ENCODE data around the gene DRC7. TPM values are rescaled to one million over a fixed set of nuclear protein-coding genes. Genes with fewer than 3 reads are reported as not detected.

Gene DRC7
- polyA plus RNA-seq, 3 donors from 2014 or later: not detected

DNA sequence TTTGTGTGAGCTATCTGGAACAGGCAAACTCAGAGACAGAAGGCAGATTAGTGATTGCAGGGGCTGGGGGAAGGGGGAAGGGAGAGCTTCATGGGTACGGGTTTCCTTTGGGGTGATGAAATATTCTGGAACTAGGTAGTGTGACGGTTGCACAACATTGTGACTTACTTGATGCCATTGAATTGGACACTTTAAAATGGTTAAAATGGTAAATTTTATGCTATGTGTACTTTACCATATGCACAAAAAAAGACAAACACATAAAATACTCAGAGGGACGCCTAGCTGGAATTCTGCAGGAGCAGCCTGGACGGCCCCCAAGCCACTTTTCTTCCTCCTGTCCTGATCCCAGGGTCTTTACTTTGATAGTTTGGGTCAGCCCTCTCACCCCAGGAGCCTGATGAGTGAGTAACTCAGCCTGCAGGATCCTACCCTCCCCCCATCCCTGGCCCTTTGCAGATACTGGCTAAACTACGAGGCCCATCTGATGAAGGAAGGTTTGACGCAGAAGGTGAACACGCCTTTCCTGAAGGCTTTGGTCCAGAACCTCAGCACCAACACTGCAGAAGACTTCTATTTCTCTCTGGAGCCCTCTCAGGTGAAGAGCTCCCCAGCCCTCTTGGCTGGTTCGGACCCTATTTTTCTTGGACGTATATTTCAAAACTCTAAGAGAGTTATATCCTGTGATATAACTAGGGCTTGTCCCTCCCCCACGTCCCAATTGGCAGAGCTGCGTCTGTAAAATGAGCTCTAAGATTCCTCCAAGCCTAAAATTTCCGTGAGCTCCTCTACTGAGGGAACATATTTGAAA lies 18.7 kb upstream of the DRC7 start:
- Mint-ChIP-seq H3K36me3 (no peaks in the 10 kb centered on the region), H3K27me3 (ENCODE audit: low read depth in 3 of 3) (peaks cover 0 to 3% (median 0%) of the 10 kb centered on the region in 3 donors), H3K9me3 (peaks cover 0 to 2% (median 0%) of the 10 kb centered on the region in 6 donors), H3K4me3 (no peak overlapping the region), H3K4me1 (peaks cover 2 to 3% of the 10 kb centered on the region in 2 donors), H3K27ac (no peak overlapping the region)
- DNase-seq: no peak

- peak overlapping the region in 4 of 6 donors; percentile 46 to 80 (median 64) for H3K27ac Mint-ChIP-seq
- DNase-seq: no peak
- H3K4me3 Mint-ChIP-seq: no peak overlapping the region
- peaks cover 0 to 2% of the 10 kb centered on the region in 2 donors for H3K4me1 Mint-ChIP-seq
- H3K27me3 Mint-ChIP-seq (ENCODE audit: low read depth in 3 of 3): peaks cover 0 to 2% (median 0%) of the 10 kb centered on the region in 3 donors
- peaks cover 0 to 2% (median 0%) of the 10 kb centered on the region in 6 donors for H3K9me3 Mint-ChIP-seq
- no peaks in the 10 kb centered on the region for H3K36me3 Mint-ChIP-seq
Observed at GRCh38 chr16:57676553-57677085, 18.0 kb upstream of the DRC7 start.

DNA sequence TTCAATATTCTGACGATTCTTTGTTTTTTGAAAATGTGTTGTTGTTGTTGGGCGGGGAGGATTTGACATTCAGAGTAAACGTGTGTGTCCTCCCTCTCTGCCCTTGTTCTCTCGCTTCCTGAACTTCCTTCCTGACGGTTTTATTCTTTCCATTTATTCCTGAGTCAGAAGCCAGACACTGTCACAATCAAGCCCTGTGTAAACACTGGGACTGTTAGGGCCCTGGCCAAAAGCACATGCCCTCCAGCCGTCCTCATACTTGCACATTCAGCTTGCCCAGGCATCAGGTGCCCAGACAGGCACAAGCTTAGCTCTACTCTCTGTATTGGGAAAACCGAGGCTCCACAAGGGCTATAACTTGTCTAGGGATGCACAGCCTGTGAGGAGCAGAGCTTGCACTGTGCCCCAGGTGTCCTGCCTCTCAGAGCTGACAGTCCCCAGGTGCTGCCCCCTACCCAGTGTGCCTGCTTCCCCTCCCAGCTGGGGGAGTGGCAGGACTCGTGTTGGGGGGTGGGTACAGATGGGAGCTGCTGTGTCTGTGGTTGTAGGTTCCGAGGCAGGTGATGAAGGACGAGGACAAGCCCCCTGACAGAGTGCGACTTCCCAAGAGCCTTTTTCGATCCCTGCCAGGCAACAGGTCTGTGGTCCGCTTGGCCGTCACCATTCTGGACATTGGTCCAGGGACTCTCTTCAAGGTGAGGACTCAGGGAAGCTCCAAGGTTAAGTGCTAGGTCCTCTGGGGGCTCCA lies 16.8 kb upstream of the DRC7 start:
- peaks cover 0 to 2% (median 0%) of the 10 kb centered on the region in 6 donors for H3K9me3 Mint-ChIP-seq
- no peaks in the 10 kb centered on the region for H3K36me3 Mint-ChIP-seq
- no peak overlapping the region for H3K4me3 Mint-ChIP-seq
- H3K27ac Mint-ChIP-seq: peak overlapping the region in 2 of 6 donors; percentile 12 to 53
- peaks cover 0 to 2% of the 10 kb centered on the region in 2 donors for H3K4me1 Mint-ChIP-seq
- peaks cover 0 to 2% (median 0%) of the 10 kb centered on the region in 3 donors for H3K27me3 Mint-ChIP-seq (ENCODE audit: low read depth in 3 of 3)
- no peak for DNase-seq

DNA sequence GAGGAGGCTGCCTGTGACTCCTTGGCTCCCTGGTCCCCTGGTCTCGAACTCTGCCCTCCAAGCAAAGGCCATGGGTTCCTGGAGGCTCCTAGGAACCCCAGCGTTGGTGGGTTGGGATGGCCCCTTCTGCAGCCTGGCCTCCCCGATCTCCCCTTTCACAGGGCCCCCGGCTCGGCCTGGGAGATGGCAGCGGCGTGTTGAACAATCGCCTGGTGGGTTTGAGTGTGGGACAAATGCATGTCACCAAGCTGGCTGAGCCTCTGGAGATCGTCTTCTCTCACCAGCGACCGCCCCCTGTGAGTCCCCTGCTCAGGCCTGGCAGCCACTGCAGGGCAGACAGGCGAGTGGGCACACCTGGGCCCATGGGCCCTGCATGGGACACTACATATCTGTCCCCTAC lies 15.6 kb upstream of the DRC7 start:
- H3K27ac Mint-ChIP-seq: peak overlapping the region in 1 of 6 donors; percentile 22
- no peaks in the 10 kb centered on the region for H3K36me3 Mint-ChIP-seq
- peaks cover 0 to 1% (median under 1%) of the 10 kb centered on the region in 3 donors for H3K27me3 Mint-ChIP-seq (ENCODE audit: low read depth in 3 of 3)
- H3K4me1 Mint-ChIP-seq: peaks cover 0 to 2% of the 10 kb centered on the region in 2 donors
- H3K4me3 Mint-ChIP-seq: no peak overlapping the region
- no peak for DNase-seq
- no peaks in the 10 kb centered on the region for H3K9me3 Mint-ChIP-seq

DNA sequence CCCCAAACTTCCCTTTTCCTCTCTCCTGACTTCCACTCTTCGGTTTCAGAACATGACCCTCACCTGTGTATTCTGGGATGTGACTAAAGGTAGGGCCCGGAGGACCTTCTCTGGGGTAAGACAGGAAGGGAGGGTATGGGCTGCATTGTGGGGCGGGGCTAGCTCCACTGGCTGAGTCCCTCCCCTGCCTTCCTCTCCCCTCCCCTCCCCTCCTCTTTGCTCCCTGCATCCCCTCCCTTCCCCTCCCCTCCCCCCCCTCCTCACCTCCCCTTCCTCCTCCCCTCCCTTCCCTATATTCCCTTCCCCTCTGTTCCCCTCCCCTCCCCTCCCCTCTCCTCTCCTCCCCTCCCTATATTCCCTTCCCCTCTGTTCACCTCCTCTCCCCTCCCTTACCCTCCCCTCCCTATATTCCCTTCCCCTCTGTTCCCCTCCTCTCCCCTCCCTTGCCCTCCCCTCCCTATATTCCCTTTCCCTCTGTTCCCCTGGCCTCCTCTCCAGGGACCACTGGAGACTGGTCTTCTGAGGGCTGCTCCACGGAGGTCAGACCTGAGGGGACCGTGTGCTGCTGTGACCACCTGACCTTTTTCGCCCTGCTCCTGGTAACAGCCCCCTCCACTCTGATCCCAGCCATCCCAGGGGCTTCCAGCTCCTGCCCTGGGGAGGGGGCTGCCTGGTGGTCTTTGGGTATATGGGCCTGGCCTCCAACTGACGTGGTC lies 14.7 kb upstream of the DRC7 start:
- no peaks in the 10 kb centered on the region for H3K36me3 Mint-ChIP-seq
- H3K9me3 Mint-ChIP-seq: no peaks in the 10 kb centered on the region
- H3K27me3 Mint-ChIP-seq (ENCODE audit: low read depth in 3 of 3): peaks cover 0 to 1% (median 0%) of the 10 kb centered on the region in 3 donors
- no peak overlapping the region for H3K4me3 Mint-ChIP-seq
- no peak for DNase-seq
- H3K27ac Mint-ChIP-seq: peak overlapping the region in 2 of 6 donors; percentile 34 to 70
- H3K4me1 Mint-ChIP-seq: peaks cover 0 to 2% of the 10 kb centered on the region in 2 donors

DNA sequence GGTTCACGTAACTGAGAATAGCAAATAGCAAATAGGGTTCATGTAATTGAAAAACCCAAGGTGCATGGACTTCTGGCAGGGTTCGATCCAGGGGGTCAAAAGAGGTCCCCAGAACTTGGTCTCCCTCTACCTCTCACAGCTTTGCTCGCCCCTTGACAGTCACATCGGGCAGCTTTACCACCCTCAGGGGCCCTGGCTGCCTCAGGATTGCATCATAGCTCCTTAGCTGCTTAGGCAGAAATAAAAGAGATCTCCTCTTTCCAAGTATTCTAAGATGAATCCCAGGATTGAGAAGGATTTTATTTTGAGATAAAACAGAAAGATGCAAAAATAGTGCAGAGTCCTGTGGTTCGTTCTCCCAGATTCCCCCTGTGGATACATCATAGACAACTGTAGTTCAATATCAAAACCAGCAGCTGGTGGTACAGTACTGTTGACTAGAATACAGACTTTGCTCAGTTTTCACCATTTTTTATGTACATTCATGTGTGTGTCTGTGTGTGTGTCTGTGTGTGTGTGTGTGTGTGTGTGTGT lies 13.7 kb upstream of the DRC7 start:
- Mint-ChIP-seq H3K9me3 (no peaks in the 10 kb centered on the region), H3K27me3 (ENCODE audit: low read depth in 3 of 3) (peaks cover 0 to 1% (median 0%) of the 10 kb centered on the region in 3 donors), H3K4me1 (peaks cover 0 to 2% of the 10 kb centered on the region in 2 donors), H3K36me3 (no peaks in the 10 kb centered on the region), H3K4me3 (no peak overlapping the region), H3K27ac (no peak overlapping the region)
- DNase-seq: no peak

DNA sequence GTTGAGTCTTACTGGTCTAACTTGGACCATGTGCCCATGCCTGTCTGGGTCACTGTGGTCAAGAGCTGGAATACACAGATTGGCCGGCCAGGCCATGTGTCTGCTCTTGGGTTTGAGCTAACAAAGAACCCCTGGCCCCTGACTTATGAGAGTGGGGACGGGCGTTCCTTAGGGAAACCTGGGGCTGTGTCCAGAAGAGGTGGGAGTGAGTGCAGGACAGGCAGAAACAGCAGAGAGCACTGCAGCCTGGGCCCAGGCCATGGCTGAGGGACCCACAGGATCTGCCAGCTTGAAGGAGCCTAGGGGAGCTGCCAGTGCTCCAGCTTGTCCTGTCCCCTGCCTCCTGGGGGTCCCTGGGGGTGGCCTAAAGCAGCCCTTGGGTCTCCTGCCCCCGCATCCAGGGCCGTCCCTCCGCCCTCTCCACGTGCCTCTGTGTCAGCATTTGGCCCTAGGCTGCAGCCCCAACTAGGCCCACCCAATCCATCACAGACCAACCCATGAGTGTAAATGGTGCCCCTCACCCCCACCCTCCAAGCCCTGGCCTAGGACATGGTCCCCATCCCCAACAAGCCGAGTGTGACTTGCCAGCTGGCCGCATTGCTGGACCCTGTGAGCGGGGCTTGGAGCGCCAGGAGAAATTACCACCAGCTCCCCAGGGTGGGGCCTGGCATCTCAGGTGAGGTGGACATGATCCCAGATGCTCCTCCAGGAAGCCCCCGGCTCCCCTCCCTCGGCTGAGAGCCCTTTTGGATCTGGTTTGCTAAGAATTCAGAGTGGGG lies 12.5 kb upstream of the DRC7 start:
- Mint-ChIP-seq H3K36me3 (no peaks in the 10 kb centered on the region), H3K27ac (no peak overlapping the region), H3K9me3 (no peaks in the 10 kb centered on the region), H3K4me1 (peaks cover 0 to 2% of the 10 kb centered on the region in 2 donors), H3K27me3 (ENCODE audit: low read depth in 3 of 3) (peaks cover 0 to 1% (median 0%) of the 10 kb centered on the region in 3 donors), H3K4me3 (no peak overlapping the region)
- no peak for DNase-seq

GRCh38 chr16:57682809-57683635 lies 11.6 kb upstream of the DRC7 start:
- Mint-ChIP-seq H3K9me3 (no peaks in the 10 kb centered on the region), H3K4me1 (peaks cover 0 to 2% of the 10 kb centered on the region in 2 donors), H3K36me3 (no peaks in the 10 kb centered on the region), H3K4me3 (no peak overlapping the region), H3K27ac (peak overlapping the region in 3 of 6 donors; percentile 25 to 56 (median 46)), H3K27me3 (ENCODE audit: low read depth in 3 of 3) (peaks cover 0 to 1% (median 0%) of the 10 kb centered on the region in 3 donors)
- DNase-seq: no peak

GRCh38 chr16:57683636-57684545 lies 10.7 kb upstream of the DRC7 start:
- H3K4me3 Mint-ChIP-seq: no peak overlapping the region
- H3K36me3 Mint-ChIP-seq: no peaks in the 10 kb centered on the region
- H3K4me1 Mint-ChIP-seq: peaks cover 0 to 2% of the 10 kb centered on the region in 2 donors
- no peak for DNase-seq
- peaks cover 0 to 1% (median under 1%) of the 10 kb centered on the region in 3 donors for H3K27me3 Mint-ChIP-seq (ENCODE audit: low read depth in 3 of 3)
- H3K9me3 Mint-ChIP-seq: no peaks in the 10 kb centered on the region
- H3K27ac Mint-ChIP-seq: peak overlapping the region in 2 of 6 donors; percentile 25 to 46

DNA sequence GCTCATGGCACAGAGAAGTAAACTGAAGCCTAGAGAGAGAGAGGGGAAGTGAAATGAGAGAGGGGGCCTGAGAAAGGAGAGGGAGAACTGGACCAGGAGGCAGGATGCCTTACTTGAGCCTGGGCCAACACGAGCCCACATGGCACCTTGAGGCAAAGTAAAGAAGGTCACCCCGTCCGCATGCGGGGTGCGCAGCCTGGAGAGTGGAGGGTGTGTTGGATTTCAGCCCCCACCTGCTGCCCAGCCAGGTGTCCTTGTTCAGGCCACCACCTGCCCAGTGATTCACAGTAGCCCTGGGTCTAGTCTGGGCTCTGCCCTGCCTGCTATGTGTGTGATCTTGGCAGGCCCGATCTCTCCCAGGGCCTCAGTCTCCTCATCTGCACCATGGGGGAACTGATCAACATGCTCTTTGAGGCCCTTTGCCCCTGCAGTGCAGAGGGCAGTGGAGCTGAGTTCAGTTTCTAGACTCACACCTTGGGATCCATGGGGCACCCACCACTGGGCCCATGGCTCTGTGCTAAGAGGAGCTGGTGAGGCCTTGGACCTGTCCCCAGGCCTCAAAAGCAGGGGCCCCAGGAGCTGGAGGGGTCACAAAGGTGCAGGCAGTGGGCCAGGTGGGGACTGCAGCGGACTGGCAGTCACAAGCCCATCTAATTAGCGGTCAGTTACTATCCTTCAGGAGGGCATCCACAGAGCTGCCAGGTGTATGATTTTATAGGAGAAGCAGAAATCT lies 9.8 kb upstream of the DRC7 start:
- Mint-ChIP-seq H3K36me3 (no peaks in the 10 kb centered on the region), H3K9me3 (no peaks in the 10 kb centered on the region), H3K4me3 (no peak overlapping the region), H3K27me3 (ENCODE audit: low read depth in 3 of 3) (peaks cover 0 to 4% (median 1%) of the 10 kb centered on the region in 3 donors), H3K27ac (peak overlapping the region in 1 of 6 donors; percentile 48), H3K4me1 (peaks cover 8 to 10% of the 10 kb centered on the region in 2 donors)
- DNase-seq: no peak

- DNase-seq: no peak
- Mint-ChIP-seq H3K9me3 (no peaks in the 10 kb centered on the region), H3K27ac (peak overlapping the region in 2 of 6 donors; percentile 24 to 59), H3K4me1 (peaks cover 15 to 17% of the 10 kb centered on the region in 2 donors), H3K4me3 (no peak overlapping the region), H3K27me3 (ENCODE audit: low read depth in 3 of 3) (peaks cover 0 to 7% (median 1%) of the 10 kb centered on the region in 3 donors), H3K36me3 (no peaks in the 10 kb centered on the region)
Observed at GRCh38 chr16:57685633-57686032, 9.0 kb upstream of the DRC7 start.
